ENCODE results near the gene MRPL12.

DNA sequence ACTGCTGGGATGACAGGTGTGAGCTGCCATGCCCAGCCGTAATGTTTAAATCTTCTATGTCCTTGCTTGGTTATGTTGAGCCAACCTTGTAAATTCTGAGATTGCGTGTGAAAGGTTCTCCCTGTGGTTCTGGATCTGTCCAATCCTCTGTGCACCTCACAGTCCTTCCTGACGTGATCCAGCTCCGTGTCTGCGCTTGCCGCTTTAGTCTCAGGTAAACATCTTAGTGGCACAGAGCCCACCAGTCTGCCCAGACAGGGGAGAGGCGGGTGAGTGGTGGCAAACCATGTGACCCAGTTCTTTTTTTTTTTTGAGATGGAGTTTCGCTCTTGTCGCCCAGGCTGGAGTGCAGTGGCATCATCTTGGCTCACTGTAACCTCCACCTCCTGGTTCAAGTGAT is 22.8 kb downstream of the MRPL12 start:
- TF ChIP-seq, protein P1, sequence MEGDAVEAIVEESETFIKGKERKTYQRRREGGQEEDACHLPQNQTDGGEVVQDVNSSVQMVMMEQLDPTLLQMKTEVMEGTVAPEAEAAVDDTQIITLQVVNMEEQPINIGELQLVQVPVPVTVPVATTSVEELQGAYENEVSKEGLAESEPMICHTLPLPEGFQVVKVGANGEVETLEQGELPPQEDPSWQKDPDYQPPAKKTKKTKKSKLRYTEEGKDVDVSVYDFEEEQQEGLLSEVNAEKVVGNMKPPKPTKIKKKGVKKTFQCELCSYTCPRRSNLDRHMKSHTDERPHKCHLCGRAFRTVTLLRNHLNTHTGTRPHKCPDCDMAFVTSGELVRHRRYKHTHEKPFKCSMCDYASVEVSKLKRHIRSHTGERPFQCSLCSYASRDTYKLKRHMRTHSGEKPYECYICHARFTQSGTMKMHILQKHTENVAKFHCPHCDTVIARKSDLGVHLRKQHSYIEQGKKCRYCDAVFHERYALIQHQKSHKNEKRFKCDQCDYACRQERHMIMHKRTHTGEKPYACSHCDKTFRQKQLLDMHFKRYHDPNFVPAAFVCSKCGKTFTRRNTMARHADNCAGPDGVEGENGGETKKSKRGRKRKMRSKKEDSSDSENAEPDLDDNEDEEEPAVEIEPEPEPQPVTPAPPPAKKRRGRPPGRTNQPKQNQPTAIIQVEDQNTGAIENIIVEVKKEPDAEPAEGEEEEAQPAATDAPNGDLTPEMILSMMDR (conservative IDR thresholded peaks at IDR 0.05), result no peak
- TF ChIP-seq ZFX (IDR thresholded peaks at IDR 0.05), result no peak

Measured in C4-2B (cell line).